HL-60/S4 treated with retinoic acid at 250 ng/mL for 4 days and 3 days (cell line): Measurements from ENCODE around the gene KCTD13.
"Not testable (repeated sequence)": the region's sequence is repeated elsewhere in the genome, so short reads cannot be mapped to it uniquely, and the experiment has no call there.

Experiments
- in situ Hi-C: fragments of 300-500 bp; cut with MboI; formaldehyde crosslinking; loops from 2 replicates; pipeline ENCODE4 v1.7.0; 2022; ENCODE audit warnings: low sequenced_read_pairs

The KCTD13 gene

DNA sequence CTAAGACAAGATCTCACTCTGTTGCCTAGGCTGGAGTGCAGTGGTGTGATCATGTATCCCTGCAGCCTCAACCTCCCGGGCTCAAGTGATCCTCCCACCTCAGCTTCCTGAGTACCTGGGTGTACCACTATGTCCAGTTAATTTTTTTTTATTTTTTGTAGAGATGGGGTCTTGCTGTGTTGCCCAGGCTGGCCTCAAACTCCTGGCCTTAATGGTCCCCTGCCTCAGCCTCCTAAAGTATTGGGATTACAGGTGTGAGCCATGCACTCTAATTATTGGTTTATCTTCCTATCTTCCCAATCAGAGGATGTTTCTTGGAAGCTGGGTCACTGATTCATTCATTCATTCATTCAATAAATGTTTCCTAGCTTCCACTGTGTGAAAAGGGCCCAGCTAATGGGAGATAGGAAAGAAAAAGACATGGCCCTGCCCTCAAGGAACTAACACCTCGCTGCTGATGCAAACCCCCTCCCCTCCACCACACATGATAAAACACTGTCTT, 17.3 kb downstream of the KCTD13 start:
- in situ Hi-C loops = no loop called here

DNA sequence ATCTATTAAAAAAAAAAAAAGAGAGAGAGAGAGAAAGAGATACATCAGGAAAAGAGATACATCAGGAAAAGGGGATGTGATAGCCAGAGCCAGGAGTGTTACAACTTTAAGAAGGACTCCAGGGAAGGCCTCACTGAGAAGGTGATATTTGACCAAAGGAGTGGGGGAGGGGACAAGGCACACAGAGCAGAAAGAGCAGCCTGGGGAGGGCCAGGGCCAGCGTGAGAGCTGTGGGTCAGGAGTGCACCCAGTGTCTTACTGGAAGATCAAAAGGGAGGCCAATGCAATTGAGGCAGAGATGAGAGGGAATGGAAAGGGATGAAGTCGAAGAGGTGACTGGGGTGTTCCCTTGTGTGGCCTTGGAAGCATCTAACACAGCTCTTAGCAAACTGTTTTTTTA, 18.1 kb downstream of the KCTD13 start:
- in situ Hi-C loops = no loop called here

DNA sequence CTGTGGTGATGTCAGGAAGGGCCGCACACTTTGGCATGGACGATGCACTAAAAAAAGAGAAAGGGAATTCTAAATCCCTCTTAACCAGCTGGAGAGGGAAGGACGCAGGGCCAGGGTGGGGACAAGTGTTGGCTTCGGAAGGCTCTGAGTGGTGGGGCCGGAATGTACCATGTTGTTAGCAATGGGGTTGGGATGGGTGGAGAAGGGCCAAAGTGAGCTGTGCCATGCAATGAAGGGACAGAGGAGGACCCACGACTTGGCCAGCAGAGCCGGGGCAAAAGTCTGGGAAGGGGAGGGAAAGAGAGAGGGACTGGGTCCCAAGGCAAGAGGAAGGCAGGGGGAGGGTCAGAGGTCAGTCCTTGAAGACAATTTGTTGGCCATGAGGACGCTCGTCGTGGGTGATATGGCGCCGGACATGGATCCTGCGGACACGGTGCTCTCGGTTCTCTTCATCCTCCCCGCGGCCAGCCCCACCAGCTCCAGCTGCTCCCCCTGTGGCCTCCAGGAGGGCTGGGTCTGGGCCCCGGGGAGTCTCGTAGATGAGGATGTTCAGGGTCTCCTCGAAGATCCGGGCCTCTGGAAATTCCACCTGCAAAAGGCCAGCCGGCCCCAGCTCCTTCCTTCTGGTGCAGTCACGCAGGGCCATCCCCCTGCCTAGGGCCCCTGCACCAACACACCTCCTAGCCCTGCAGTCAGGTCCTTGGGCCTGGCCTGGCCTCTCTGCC, 19.3 kb downstream of the KCTD13 start:
- in situ Hi-C loops = no loop called here

GRCh38 chr16:29905668-29906067, 20.4 kb downstream of the KCTD13 start:
- in situ Hi-C loops = no loop called here

- in situ Hi-C loops = no loop called here
Measured at GRCh38 chr16:29904947-29905346, 21.1 kb downstream of the KCTD13 start.

DNA sequence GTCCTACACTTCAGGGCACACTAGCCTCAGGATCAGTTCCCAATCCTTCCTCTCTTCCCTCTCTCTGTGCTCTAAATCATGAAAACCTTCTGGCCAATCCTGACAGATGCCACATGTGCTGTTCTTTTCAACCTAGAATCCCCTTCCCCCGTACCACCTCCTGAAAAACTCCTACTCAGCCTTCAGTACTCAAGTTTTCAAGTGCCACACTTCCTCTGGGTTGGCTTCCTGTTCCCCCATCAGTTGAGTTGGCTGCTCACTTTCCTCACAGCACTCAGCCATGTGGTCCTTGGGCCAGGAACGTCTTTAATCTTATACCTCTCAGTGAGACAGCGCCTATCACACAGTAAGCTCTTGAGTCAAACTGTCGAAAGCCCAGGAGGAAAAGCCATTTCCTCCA, 22.4 kb downstream of the KCTD13 start:
- in situ Hi-C loops = no loop called here

DNA sequence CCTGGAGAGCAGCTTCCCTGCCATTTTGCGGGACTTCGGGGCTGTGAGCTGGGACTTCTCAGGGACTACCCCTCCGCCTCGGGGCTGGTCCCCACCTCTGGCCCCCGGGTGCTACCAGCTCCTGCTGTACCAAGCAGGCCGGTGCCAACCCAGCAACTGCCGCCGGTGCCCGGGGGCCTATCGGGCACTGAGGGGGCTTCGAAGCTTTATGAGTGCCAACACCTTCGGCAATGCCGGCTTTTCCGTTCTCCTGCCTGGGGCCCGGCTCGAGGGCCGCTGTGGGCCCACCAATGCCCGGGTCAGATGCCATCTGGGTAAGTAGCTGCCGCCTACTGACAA, 24.4 kb downstream of the KCTD13 start:
- in situ Hi-C loops = no loop called here

- in situ Hi-C loops = no loop called here
Measured at GRCh38 chr16:29900888-29901606, 25.0 kb downstream of the KCTD13 start.

DNA sequence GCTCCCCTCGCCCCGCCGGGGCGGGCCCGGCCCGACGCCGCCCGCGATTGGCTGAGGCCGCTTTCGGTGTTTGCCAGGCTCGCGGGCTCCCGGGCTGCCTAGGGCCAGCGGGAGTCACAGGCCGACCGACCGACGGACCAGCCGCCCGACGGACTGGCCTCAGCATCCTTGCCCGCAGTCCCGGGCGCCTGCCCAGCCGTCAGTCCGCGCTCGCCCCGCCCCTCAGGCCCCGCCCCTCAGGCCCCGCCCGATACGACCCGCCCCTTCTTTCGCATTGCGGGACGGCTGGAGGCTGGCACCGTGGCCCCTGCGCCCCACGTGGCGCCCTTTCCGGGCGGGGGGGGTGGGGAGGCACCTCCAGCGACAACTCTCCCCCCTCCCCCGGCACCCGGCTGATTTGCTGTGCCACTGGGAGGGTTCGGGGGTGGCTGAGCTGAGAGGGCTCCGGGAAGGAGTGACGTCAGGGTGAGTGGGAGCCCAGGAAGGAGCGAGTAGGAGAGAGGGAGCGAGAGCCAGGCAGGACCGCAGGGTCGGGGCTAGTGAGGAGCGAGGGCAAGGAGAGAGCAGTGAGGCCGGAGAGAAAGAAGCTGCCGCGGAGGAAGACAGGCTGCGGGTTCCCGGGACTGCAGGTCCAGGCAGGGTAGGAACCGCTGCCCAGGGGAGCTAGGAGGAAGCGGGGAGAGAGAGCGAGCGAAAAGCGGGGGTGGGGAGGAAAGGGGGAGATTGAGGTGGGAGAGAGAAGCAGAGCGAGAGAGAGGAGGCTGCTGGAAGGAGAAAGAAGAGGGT, 25.7 kb downstream of the KCTD13 start, which contains the start of gene ASPHD1:
Gene ASPHD1, plus strand, starts transcription at position 387 of the 786 bp plus-strand sequence. CDS start 484 bp downstream, outside the sequence.
- in situ Hi-C loops = no loop called here

GRCh38 chr16:29899516-29900101, 26.4 kb downstream of the KCTD13 start, which contains the start of gene SEZ6L2:
Gene SEZ6L2 (minus strand): TSS chr16:29899550. CDS start chr16:29899019, 531 bp downstream.
- in situ Hi-C loops = no loop called here

DNA sequence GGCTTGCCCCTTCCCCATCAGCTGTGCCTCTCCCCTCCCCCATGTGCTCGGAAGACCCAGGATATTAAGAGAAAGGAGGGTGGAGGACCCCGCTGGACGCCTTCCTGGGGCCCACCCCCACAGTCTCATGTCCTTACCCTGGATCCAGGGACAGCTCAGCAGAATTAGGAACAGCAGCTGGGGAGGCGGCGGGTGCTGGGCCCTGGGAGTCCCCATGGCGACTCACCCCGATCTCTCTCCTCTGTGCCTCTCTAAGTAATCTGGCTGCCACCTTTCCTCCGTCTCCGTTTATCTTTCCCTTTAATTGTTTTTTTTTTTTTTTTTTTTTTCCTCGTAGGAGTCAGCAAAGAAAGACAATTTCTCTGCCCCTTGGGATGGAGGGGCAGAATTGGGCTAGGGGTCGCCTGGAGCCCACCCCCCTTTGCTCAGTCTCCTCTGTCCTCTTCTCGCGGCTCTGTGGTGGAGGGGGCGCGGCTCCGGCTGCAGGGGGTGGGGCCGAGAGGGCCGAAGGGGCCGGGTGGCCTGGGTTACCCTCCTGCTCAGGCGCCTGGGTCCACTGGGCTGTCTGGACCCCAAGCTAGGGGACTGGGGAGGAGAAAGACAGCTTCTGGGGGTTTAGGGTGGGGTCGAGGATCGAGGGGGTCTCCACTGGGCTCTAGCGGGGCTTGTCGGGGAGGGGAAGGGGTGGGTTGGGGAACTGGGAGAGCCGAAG, 27.1 kb downstream of the KCTD13 start:
- in situ Hi-C loops = no loop called here

- in situ Hi-C loops = no loop called here
Measured at GRCh38 chr16:29898135-29898803, 27.8 kb downstream of the KCTD13 start.

DNA sequence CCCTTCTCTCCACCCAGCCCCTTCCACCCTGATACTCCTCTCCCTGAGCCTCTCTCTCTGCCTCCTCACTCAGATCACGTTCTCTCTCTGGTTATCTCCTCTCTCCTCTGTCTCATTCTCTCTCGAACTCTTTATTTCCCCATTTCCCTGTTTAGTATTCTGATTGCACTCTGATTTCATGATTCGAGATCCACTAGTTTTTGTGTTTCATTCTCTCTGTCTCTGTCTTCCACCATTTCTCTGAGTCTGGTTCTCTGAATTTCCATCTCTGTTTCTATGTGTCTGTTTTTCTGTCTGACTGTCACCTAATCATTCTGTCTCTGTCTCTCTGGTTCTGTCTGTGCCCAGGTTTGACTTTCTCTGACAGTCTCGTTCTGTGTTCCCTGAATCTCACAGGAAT, 28.7 kb downstream of the KCTD13 start:
- in situ Hi-C loops = no loop called here

DNA sequence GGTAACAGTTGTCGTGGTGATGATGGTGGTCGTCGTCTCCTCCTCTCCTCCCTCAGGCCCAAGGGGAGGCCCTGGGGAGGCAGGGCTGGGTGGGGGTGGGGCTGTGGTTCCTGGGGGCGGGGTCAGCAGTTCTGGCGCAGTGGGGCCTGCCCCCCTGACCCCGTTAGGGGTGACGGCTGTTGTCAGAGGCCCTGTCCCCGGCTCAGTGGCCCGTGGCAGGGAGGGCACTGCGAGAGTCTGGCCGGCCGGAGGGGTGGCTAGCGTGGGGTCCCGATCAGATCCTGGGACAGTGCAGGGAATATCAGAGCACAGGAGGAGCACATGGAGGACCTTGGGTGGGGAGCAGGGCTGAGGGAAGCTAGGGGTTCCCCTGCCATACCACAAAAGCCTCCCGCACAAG, 29.2 kb downstream of the KCTD13 start:
- in situ Hi-C loops = no loop called here

DNA sequence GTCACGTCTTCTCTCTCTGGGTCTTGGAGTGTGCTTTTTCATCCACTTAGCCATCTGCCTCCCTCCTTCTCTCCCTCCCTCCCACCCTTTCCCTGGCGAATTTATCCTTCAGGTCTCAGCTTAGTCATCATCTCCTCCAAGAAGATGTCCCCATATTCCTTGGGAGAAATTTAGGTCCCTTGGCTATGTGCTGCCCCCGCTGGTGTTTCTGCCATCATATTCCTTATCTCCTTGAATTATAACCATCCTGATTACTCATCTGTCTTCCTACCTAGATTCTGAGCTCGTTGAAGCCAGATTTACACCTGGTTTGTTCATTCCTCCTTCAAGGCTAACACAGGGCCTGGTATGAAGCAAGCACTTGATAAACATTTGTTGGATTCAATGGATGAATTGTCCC, 31.7 kb downstream of the KCTD13 start:
- in situ Hi-C loops = no loop called here

DNA sequence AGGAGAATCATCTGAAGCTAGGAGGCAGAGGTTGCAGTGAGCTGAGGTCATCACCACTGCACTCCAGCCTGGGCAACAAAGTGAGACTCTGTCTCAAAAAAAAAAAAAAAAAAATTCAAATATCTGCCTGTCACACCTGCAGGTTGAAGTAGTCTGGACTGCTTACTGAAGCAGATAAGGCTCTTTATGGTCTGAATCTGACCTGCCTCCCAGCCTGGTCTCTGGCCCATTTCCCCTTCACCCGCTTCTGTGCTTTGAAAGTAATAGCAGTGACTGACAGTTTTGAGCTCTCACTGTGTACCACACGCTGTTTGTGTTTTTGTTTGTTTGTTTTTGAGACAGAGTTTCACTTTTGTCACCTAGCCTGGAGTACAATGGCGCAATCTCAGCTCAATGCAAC, 32.5 kb downstream of the KCTD13 start:
- in situ Hi-C loops = no loop called here

- in situ Hi-C loops = no loop called here
Measured at GRCh38 chr16:29892458-29892813, 33.6 kb downstream of the KCTD13 start.

- in situ Hi-C loops = no loop called here
Measured at GRCh38 chr16:29891525-29892457, 34.2 kb downstream of the KCTD13 start.

DNA sequence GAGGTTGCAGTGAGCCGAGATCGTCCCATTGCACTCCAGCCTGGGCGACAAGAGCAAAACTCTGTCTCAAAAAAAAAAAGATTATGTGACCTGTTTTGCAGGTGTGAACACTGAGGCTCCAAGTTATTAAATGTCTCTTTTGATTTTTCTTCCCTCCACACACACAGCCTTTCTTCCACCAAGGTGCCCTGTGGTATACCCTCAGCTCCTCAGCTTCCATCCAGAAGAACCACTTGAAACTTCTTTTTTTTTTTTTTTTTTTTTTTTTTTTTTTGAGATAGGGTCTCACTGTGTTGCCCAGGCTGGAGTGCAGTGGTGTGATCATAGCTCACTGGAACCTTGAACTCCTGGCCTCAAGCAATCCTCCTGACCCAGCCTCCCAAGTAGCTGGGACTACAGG, 36.7 kb downstream of the KCTD13 start:
- in situ Hi-C loops = not testable (repeated sequence)
